Fibroblast of skin of scalp (primary cell): ENCODE measurements around the gene TRAPPC6A.

Source experiments
- DNase-seq: peaks from one replicate; pipeline ENCODE4 v3.0.0-alpha.2; 2013

TRAPPC6A gene

DNA sequence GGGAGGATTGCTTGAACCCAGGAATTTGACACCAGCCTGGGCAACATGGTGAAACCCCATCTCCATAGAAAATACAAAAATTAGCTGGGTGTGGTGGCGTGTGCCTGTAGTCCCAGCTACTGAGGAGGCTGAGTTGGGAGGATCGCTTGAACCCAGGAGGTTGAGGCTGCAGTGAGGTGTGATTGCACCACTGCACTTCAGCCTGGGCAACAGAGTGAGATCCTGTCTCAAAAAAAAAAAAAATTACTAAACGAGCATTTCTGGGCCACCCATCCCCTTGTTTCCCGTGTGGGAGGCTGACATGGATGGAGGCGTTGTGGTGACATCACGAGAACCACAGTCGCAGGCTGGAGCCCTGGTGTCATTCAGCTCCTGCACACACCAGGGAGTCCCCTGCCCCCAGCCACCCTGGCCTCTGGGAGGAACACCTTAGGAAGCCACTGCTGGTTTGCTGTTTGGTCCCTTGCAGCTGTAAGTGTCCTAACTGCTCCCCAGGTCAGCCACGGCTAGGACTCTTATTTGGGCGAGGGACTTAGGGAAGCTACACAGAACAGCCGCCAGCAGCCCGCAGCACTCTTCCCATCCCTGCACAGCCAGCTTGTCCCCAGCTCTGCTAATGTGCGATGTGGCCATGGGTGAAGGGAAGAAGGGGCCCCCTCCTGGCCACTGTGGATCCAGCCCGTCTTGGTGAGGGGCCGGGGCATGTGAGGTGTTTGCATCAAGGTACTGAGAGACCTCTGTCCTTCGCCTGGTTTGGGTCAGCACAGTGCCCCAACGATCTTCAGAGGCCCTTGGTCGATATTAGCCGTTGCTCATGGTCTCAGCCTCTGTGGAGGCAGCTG, 30.0 kb downstream of the TRAPPC6A start:
- DNase-seq: no peak

GRCh38 chr19:45146741-45147205, 31.3 kb downstream of the TRAPPC6A start:
- no peak for DNase-seq

DNA sequence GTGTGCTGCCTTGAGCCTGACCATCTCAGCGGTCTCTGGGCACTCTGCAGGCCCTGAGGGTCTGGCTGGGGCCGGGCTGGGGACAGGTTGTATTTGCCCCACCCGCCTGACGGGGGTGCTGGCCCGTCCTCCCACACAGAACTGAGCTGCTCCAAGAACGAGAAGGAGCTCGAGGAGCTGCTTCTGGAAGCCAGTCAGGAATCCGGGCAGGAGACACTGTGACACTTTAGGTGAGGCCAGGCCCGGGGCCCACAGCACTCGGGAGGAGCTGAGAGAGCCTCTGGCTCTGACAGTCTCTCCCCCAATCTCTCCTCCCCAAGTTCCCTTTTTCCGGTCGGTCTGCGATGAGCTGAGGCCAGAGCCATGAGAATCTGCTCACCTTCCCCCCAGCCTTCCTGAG, 31.8 kb downstream of the TRAPPC6A start:
- DNase-seq: no peak

DNA sequence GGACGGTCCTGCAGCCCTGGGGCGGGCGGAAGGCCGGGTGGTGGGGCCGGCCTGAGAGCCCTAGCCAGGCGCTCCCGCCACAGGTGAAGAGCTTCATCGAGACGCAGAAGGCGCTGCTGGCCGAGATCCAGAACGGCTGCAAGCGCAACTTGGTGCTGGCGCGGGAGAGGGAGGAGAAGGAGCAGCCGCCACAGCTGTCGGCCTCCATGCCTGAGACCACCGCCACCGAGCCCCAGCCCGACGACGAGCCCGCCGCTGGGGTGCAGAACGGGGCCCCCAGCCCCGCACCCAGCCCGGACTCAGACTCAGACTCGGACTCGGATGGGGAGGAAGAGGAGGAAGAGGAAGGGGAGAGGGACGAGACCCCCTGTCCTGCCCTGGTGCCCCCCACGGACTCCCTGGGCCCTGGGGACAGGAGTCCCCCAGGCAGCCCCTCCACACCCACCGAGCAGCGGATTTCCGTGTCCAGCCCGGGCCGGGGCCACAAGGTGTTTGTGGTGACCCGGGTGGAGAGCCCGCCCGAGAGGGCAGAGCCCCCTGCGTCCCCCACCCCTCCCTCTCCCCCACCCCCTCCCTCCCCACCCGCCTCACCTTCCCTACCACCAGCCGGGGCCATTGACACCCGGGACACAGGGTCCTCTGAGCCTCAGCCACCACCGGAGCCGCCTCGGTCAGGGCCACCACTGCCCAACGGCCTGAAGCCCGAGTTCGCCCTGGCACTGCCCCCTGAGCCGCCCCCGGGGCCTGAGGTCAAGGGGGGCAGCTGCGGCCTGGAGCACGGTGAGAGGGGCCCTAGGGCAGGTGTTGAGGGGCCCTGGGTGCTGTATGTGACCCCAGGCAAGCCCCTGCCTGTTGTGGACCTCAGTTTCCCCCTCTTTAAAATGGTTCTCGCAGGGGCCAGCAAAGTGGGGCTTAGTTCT, 32.5 kb downstream of the TRAPPC6A start:
- DNase-seq: no peak

- DNase-seq: no peak
Observed at GRCh38 chr19:45144431-45145269, 33.4 kb downstream of the TRAPPC6A start.

DNA sequence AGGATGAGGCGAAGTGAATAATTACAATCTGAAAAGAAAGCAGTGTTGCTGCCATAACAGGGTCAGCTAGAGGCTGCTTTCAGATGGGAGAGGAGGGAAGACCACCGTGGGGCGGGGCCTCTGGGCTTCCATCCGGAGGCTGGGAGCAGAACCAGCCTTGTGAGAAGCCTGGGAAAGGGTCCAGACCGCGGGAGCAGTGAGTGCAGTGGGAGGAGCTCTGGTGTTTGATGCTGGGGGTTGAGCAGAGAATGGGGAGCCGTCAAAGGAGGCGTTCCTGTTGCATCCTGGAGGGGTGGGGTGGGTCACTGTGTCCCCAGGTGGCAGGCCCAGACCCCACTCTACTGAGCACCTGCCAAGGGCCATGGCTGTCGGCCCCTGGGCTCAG, 35.3 kb downstream of the TRAPPC6A start:
- DNase-seq: no peak

- no peak for DNase-seq
Observed at GRCh38 chr19:45142016-45142725, 35.9 kb downstream of the TRAPPC6A start.

- no peak for DNase-seq
Observed at GRCh38 chr19:45141203-45141900, 36.7 kb downstream of the TRAPPC6A start.

GRCh38 chr19:45140533-45140932, 37.5 kb downstream of the TRAPPC6A start:
- no peak for DNase-seq

DNA sequence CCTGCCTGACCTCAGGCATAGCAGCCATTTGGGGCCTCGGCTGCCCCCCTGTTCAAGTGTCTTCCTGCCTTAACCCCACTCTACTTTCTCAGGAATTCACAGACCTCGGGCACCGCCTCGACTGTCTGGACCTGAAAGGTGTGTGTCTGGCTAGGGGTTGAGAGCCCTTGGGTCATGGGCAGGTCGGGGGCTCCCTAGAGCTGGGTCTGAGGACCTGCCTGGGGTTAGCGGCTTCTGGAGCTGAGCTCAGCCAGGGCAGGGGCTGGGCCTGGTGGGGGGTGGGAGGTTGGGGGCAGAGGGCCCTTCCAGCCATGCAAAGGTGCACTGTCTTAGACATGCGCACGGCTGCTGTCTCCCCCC, 37.9 kb downstream of the TRAPPC6A start:
- no peak for DNase-seq

DNA sequence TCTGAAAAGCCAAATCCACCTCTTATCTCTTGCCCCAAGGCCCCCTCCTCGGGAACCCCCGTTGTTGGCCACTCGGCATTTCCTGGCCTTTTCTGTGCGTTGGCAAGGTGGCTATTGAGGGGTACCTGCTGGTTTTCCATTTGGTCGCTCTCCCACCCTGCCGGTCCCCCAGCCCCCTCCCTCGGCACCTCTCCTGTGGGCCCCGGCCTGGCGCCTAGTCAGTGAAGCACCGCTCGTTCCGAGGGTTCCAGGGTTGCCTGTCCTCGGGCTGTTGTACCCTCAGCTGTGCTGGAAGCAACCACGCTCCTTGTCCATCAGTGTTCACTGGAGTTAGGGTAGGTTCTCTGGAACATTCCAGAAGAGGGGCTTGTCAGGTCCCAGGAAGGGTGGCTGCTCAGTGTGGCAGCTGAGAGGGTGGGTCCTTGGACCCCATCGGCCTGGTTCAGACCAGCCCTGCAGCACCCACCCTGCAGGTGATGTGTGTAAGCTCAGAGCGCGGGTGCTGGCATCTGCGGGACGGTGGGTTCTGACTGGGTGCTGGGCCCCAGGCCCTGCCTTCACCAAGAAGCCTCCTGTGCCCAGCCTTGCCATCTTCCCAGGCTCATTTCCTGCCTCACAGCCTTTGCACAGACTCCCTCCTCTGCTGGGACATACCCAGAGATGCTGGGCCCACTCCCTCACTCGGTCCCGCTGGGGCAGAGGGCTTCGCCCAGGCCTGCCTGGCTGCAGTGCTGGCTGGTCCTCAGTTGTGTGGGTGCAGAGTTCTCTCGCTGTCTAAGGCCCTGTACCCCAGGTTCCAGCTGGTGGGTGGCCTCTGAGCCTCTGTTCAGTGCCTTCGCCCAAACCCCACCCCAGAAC, 38.5 kb downstream of the TRAPPC6A start:
- no peak for DNase-seq

DNA sequence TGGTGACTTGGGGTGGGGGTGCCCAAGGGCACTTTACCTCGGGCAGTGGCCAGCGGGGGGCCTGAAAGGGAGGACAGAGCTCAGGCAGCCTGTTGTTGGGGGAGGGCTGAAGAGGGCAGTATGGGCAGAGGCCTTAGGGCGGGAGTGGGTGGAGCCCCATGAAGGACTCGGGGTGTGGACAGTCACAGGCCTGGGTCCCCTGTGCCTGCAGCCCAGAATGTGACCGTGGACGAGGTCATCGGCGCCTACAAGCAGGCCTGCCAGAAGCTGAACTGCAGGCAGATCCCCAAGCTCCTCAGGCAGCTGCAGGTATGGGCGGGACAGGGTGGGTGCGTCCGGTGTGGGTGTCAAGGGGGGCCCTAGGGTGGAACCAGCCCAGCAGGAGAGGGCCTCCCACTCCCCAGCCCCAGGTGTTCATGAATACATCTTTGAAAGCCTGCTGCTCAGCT, 39.7 kb downstream of the TRAPPC6A start:
- no peak for DNase-seq

DNA sequence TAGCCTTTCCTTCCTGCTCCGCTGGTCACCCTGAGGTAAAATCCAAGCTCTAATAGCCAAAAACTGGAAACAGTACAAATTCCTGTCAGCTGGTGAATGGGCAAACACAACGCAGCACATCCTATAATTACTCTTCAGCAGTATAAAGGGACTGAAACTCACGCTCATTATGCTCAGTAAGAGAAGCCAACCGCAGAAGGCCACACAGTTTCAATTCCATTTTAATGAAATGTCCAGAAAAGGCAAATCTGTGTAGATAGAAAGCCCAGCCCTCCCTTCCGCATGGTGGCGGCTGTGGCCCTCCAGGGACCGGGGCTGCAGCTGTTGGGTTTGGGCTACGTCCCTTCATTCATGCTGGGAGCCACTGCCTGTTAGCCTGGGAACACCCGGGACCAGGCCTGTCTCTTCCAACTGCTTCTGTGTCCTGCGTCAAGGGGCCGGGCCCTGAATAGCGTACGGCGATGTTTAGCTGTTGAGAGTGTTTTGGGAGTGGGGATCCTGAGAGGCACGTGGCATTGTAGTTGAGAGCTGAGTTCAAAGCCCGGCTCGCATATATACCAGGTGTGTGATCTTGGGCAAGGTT, 40.8 kb downstream of the TRAPPC6A start:
- DNase-seq: no peak

DNA sequence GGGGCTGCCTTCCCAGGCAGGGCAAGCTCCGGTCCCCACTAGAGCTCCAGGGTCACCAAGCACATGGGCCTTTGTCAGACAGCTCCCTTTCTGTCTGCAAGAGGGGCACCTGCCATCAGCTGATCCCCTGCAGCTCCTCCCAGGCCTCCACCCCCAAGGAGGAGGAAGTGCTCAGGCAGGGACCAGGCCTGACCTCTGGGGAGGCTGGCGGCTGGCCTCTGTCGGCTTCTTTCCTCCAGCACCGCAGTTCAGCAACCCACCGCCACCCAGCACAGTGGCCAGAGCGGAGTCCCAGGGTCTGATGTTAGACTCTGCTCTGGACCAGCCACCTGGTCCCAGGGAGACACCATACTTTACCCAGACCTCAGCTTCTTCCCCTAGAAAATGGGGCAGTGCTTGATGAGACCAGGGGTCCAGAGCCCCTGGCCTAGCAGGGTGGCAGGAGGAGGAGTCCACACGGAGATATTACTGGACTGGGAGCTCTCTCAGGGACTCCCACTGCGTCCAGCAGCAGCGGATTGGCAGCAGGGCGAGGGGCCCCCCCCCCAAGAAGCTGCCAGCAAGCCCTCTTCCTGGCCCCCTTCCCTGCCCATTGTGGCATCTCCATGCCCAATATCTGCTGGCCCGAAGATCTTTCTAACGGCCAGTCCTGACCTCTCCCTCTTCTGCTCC, 41.4 kb downstream of the TRAPPC6A start:
- no peak for DNase-seq

- DNase-seq: no peak
Observed at GRCh38 chr19:45135176-45135885, 42.7 kb downstream of the TRAPPC6A start.

DNA sequence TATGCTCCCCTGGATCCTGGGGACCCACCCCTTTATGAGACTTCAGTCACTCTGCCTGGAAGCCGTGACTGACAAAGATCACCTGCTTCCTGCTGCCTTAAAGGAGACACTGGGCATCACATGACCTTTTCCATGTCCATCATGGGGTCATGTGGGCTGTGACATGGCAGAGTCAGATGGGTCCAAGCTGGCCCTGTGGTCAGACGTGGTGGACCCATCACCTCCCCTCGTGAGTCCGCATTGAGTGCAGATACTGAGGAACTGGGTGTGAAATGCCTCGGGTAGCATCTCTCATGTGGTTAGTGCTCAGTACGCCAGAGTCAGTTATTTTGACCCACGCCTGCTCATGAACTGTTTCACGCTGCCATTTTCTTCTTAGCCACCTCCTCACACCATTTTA, 44.4 kb downstream of the TRAPPC6A start:
- no peak for DNase-seq

DNA sequence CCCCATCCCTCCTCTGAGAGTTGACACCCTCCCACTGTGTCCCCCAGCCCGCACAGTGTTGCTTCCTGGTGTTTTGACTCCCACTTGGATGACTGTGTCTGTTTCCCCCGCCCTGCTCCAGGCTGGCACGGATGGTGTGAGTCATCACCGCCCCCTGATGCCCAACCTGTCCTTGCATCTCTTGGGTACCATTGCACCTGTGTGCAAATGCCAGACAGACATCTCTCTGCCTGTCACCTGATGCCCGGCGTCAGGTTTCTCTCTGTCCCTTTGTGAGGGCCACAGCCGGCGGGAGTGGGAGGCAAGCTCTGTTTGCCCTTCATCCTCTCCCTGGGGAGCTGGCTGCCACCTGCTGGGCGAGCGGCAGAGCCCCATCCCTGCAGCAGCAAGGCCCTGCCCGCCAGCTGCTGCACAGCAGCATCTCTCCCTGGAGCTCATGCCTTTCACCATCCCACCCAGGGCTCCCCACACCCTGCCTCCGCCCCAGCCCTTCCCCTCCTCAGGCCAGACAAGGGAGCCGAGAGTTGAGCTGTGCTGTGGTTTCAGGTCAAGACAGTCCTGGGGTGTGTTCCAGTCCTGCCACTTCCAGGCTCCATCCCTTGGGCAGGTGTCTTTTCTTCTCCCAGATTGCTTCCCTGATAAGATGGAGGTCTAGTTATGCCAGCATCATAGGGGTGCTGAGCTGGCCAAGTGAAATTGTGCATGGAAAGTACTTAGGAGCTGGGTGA, 47.0 kb downstream of the TRAPPC6A start:
- DNase-seq: peak; percentile 16

DNA sequence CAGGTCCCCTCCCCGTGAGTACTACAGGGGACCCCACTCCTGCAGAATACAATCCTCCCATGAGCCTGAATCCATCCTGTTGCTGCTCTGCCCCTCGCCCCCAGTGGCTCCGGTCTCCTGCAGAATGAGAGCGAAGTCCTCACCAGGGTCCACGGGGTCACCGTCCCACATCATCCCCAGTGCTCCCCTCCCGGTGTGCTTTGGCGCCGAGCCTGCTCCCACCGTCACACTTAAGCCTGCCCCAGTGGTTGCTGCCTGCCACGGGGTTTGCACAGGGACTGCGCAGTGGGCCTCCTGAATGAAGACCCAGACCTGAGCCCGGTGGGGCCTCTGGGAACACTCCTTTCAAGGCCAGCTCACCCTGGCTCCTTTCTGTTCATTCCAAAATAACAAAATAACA, 47.8 kb downstream of the TRAPPC6A start:
- DNase-seq: no peak
